Vagina (tissue), 2 donors: Measurements from ENCODE around the gene TMEM141.

ENCODE experiments used
- POLR2A ChIP-seq, 2 donors: fragments of 450-650 bp; IDR thresholded peaks; one replicate each; pipeline ENCODE4 v1.6.1; 2017; ENCODE audit warnings: antibody characterized with exemption in 2 of 2, mild to moderate bottlenecking in 2 of 2, moderate library complexity in 2 of 2
- POLR2AphosphoS5 ChIP-seq, 2 donors: sonication (generic); formaldehyde crosslinking; IDR thresholded peaks; one replicate each; pipeline ENCODE4 v1.9.0; 2017; ENCODE audit warnings: antibody characterized with exemption in 2 of 2, mild to moderate bottlenecking in 2 of 2, low read depth in 1 of 2; ENCODE audit not compliant: insufficient read depth in 1 of 2
- TF ChIP-seq, protein P1 (sequence below), 3 experiments: fragments of 450-650 bp in 2 of 3; fragments of 200-600 bp in 1 of 3; sonication (generic) in 1 of 3; IDR thresholded peaks; one replicate each; pipeline ENCODE4 v1.5.1; 2017 to 2019; ENCODE audit warnings: antibody characterized with exemption in 3 of 3, mild to moderate bottlenecking in 2 of 3, moderate library complexity in 2 of 3

GRCh38 chr9:136756134-136756438, 35.1 kb upstream of the TMEM141 start:
- TF ChIP-seq POLR2AphosphoS5 (IDR thresholded peaks at IDR 0.05; ENCODE audit: insufficient read depth in 1 of 2, low read depth in 1 of 2), result no peak
- TF ChIP-seq, protein P1, sequence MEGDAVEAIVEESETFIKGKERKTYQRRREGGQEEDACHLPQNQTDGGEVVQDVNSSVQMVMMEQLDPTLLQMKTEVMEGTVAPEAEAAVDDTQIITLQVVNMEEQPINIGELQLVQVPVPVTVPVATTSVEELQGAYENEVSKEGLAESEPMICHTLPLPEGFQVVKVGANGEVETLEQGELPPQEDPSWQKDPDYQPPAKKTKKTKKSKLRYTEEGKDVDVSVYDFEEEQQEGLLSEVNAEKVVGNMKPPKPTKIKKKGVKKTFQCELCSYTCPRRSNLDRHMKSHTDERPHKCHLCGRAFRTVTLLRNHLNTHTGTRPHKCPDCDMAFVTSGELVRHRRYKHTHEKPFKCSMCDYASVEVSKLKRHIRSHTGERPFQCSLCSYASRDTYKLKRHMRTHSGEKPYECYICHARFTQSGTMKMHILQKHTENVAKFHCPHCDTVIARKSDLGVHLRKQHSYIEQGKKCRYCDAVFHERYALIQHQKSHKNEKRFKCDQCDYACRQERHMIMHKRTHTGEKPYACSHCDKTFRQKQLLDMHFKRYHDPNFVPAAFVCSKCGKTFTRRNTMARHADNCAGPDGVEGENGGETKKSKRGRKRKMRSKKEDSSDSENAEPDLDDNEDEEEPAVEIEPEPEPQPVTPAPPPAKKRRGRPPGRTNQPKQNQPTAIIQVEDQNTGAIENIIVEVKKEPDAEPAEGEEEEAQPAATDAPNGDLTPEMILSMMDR (IDR thresholded peaks at IDR 0.05), result no peak
- no peak for TF ChIP-seq POLR2A (IDR thresholded peaks at IDR 0.05)
